BJ (cell line): ENCODE measurements around the gene CABP4. TPM values are rescaled to one million over a fixed set of nuclear protein-coding genes. Genes with fewer than 3 reads are reported as not detected.

Experiments
- CTCF ChIA-PET: fragments of 350-600 bp; formaldehyde crosslinking; extraction: SDS; loops from one replicate; lab custom pipeline; 2021; ENCODE audit warnings: antibody characterized with exemption, inconsistent platforms; lab: Yijun Ruan, JAX
- POLR2A ChIA-PET: fragments of 300-600 bp; sonication (Branson Sonifier 250); formaldehyde crosslinking; extraction: SDS; loops from one replicate; lab custom pipeline; 2021; ENCODE audit warnings: antibody characterized with exemption; lab: Charles Lee
- DNase-seq: peaks from one replicate; pipeline ENCODE4 v3.0.0-alpha.2; 2011; ENCODE audit warnings: low read depth
- H3K27me3 ChIP-seq: 2 replicates; pipeline ENCODE4 v1.6.0; 2011; ENCODE audit warnings: low read length; ENCODE audit not compliant: control insufficient read depth, insufficient read depth
- H3K36me3 ChIP-seq: 2 replicates; pipeline ENCODE4 v1.5.1; 2011; ENCODE audit warnings: low read length; ENCODE audit not compliant: control insufficient read depth, insufficient read depth
- H3K4me3 ChIP-seq: 2 replicates; pipeline ENCODE4 v1.5.1; 2011; ENCODE audit warnings: low read depth, mild to moderate bottlenecking, control low read depth, low read length
- CTCF ChIP-seq: IDR thresholded peaks from 2 replicates; pipeline ENCODE4 v1.5.1; 2011; ENCODE audit warnings: low read depth, mild to moderate bottlenecking, control low read depth, inconsistent platforms, low read length, moderate library complexity; ENCODE audit not compliant: insufficient read depth
- polyA plus RNA-seq: library from polyadenylated mRNA; depleted of rRNA; stranded (reverse); fragments of >200 nt; gene quantifications from 2 replicates; pipeline ENCODE4 v1.2.3, GENCODE V29; 2011

CABP4 gene
- polyA plus RNA-seq, 1 experiment: not detected

- DNase-seq: no peak
- Histone ChIP-seq H3K36me3 (peaks cover 32% of the 10 kb centered on the region), H3K27me3 (no peaks in the 10 kb centered on the region), H3K4me3 (no peak overlapping the region)
- CTCF ChIA-PET: no interaction called here
- POLR2A ChIA-PET: no interaction called here
- no peak for TF ChIP-seq CTCF
Measured at GRCh38 chr11:67431346-67432249, 23.6 kb upstream of the CABP4 start.

GRCh38 chr11:67432655-67433349 lies 22.4 kb upstream of the CABP4 start:
- TF ChIP-seq CTCF: no peak
- POLR2A ChIA-PET: no interaction called here
- no peak for DNase-seq
- Histone ChIP-seq H3K27me3 (no peaks in the 10 kb centered on the region), H3K4me3 (no peak overlapping the region), H3K36me3 (peaks cover 33% of the 10 kb centered on the region)
- CTCF ChIA-PET: no interaction called here

GRCh38 chr11:67433536-67434394 lies 21.4 kb upstream of the CABP4 start:
- no peak for TF ChIP-seq CTCF
- H3K36me3 ChIP-seq: peaks cover 35% of the 10 kb centered on the region
- H3K27me3 ChIP-seq: no peaks in the 10 kb centered on the region
- ChIA-PET POLR2A (no interaction called here), CTCF (no interaction called here)
- no peak for DNase-seq
- H3K4me3 ChIP-seq: no peak overlapping the region

GRCh38 chr11:67434395-67434881 lies 20.7 kb upstream of the CABP4 start:
- no peak for DNase-seq
- Histone ChIP-seq H3K27me3 (no peaks in the 10 kb centered on the region), H3K4me3 (no peak overlapping the region), H3K36me3 (peaks cover 37% of the 10 kb centered on the region)
- TF ChIP-seq CTCF: no peak
- CTCF ChIA-PET: no interaction called here
- POLR2A ChIA-PET: no interaction called here
